Measurements from ENCODE around the gene CLCN7. TPM values are rescaled to one million over a fixed set of nuclear protein-coding genes. Genes with fewer than 3 reads are reported as not detected.

The CLCN7 gene
- total and polyA plus RNA-seq, 2 donors (not counting 3 experiments of a cell fraction or from before 2014, with no cell fraction given): 59.8 to 94.9 TPM

GRCh38 chr16:1450841-1451240, 24.0 kb downstream of the CLCN7 start:
- Histone ChIP-seq H2AFZ (ENCODE audit: low read depth, low read length) (no peak overlapping the region), H3K4me2 (ENCODE audit: insufficient read depth, low read length) (no peak overlapping the region), H3K27me3 (ENCODE audit: control insufficient read depth in 2 of 2, insufficient read depth in 2 of 2, low read length in 2 of 2) (no peaks in the 10 kb centered on the region), H3K4me3 (replicated peaks in 1 of 3; ENCODE audit: insufficient read depth in 1 of 3, low read depth in 1 of 3, low read length in 3 of 3) (no peak overlapping the region), H3K9me1 (replicated peaks; ENCODE audit: control insufficient read depth, extremely low read depth, insufficient read depth, low read length) (no peaks in the 10 kb centered on the region), H3K9me3 (replicated peaks; ENCODE audit: control insufficient read depth, insufficient read depth, low read length) (no peaks in the 10 kb centered on the region), H4K20me1 (replicated peaks; ENCODE audit: control insufficient read depth, extremely low read depth, insufficient read depth, low read length) (no peaks in the 10 kb centered on the region), H3K27ac (ENCODE audit: insufficient read depth, low read depth, low read length) (no peak overlapping the region), H3K79me2 (ENCODE audit: control insufficient read depth, insufficient read depth, low read length) (no peaks in the 10 kb centered on the region), H3K4me1 (ENCODE audit: control insufficient read depth, extremely low read depth, insufficient read depth, low read length) (no peaks in the 10 kb centered on the region), H3K36me3 (ENCODE audit: control insufficient read depth in 2 of 2, extremely low read depth in 1 of 2, insufficient read depth in 2 of 2, low read length in 2 of 2) (peaks cover 0 to 52% of the 10 kb centered on the region in 2 experiments), H3K9ac (replicated peaks; ENCODE audit: extremely low read depth, insufficient read depth, low read length) (no peak overlapping the region)
- no peak for DNase-seq (ENCODE audit: low read depth, low spot score)
- TF ChIP-seq CTCF (IDR thresholded peaks at IDR 0.05; ENCODE audit: extremely low read depth in 1 of 2, insufficient read depth in 1 of 2, low read depth in 1 of 2, low read length in 2 of 2): no peak
- no peak for TF ChIP-seq MYC (IDR thresholded peaks at IDR 0.05; ENCODE audit: low read depth, low read length)
- TF ChIP-seq POLR2A (IDR thresholded peaks at IDR 0.05; ENCODE audit: low read depth, low read length): no peak
- no peak for TF ChIP-seq JUN (IDR thresholded peaks at IDR 0.05; ENCODE audit: borderline replicate concordance, insufficient read depth, insufficient read length, low read depth)
- no peak for TF ChIP-seq FOS (IDR thresholded peaks at IDR 0.05; ENCODE audit: borderline replicate concordance, insufficient read depth, low read length)
- TF ChIP-seq EZH2 (IDR thresholded peaks at IDR 0.05; ENCODE audit: borderline replicate concordance, low read depth, low read length, severe bottlenecking): no peak
- no peak for TF ChIP-seq GATA2 (IDR thresholded peaks at IDR 0.05; ENCODE audit: insufficient read depth, insufficient read length, low read depth, low read length)
- TF ChIP-seq MAX (IDR thresholded peaks at IDR 0.05; ENCODE audit: insufficient read depth, insufficient read length): no peak
- TF ChIP-seq POLR2AphosphoS5 (IDR thresholded peaks at IDR 0.05; ENCODE audit: insufficient read depth, low read depth, low read length): no peak
- CTCF ChIA-PET: no interaction called here
- no peak for FAIRE-seq
- POLR2A ChIA-PET: no interaction called here
- dilution Hi-C loops (cut with MboI; ENCODE audit: extremely low pct_ligation_motif_present, low sequenced_read_pairs): no loop called here
- no TSS peak for BruUV-seq (replicated peaks)
- intact Hi-C loops (cut with micrococcal nuclease): no loop called here
